GM19240 (cell line): ENCODE measurements around the gene VIL1.

Experiments
- DNase-seq: peaks from one replicate; pipeline ENCODE4 v3.0.0; 2011; ENCODE audit warnings: low spot score; ENCODE audit not compliant: insufficient read length

The VIL1 gene

GRCh38 chr2:218435003-218435982 is 16.4 kb downstream of the VIL1 start:
- DNase-seq: no peak

- DNase-seq: no peak
Observed at GRCh38 chr2:218436992-218437391, 18.1 kb downstream of the VIL1 start.

GRCh38 chr2:218437969-218438368 is 19.0 kb downstream of the VIL1 start:
- no peak for DNase-seq

GRCh38 chr2:218438596-218438995 is 19.7 kb downstream of the VIL1 start:
- no peak for DNase-seq

GRCh38 chr2:218444692-218445357 is 25.9 kb downstream of the VIL1 start:
- no peak for DNase-seq

- no peak for DNase-seq
Observed at GRCh38 chr2:218445602-218446001, 26.7 kb downstream of the VIL1 start.

GRCh38 chr2:218446547-218446946 is 27.6 kb downstream of the VIL1 start:
- DNase-seq: no peak

GRCh38 chr2:218447072-218447471 is 28.1 kb downstream of the VIL1 start:
- no peak for DNase-seq

- DNase-seq: no peak
Observed at GRCh38 chr2:218448934-218449333, 30.0 kb downstream of the VIL1 start.

GRCh38 chr2:218452079-218452478 is 33.2 kb downstream of the VIL1 start:
- no peak for DNase-seq

- DNase-seq: no peak
Observed at GRCh38 chr2:218456849-218457248, 37.9 kb downstream of the VIL1 start.

GRCh38 chr2:218458598-218458997 is 39.7 kb downstream of the VIL1 start:
- DNase-seq: no peak

- no peak for DNase-seq
Observed at GRCh38 chr2:218465987-218466633, 47.2 kb downstream of the VIL1 start.

- DNase-seq: no peak
Observed at GRCh38 chr2:218470448-218470847, 51.5 kb downstream of the VIL1 start.

- no peak for DNase-seq
Observed at GRCh38 chr2:218471036-218471435, 52.1 kb downstream of the VIL1 start.

- DNase-seq: no peak
Observed at GRCh38 chr2:218471982-218472381, 53.1 kb downstream of the VIL1 start.

GRCh38 chr2:218472988-218473387 is 54.1 kb downstream of the VIL1 start:
- DNase-seq: no peak

GRCh38 chr2:218474527-218474926 is 55.6 kb downstream of the VIL1 start:
- DNase-seq: no peak

GRCh38 chr2:218476676-218477075 is 57.8 kb downstream of the VIL1 start:
- no peak for DNase-seq

- DNase-seq: no peak
Observed at GRCh38 chr2:218477247-218477646, 58.3 kb downstream of the VIL1 start.

GRCh38 chr2:218478544-218478943 is 59.6 kb downstream of the VIL1 start:
- DNase-seq: no peak

GRCh38 chr2:218479595-218479994 is 60.7 kb downstream of the VIL1 start:
- no peak for DNase-seq
